Astrocyte (in vitro differentiated cells and primary cell): ENCODE results near the gene PAPLN.

Source experiments
- EZH2 ChIP-seq: IDR thresholded peaks from 2 replicates; pipeline ENCODE4 v1.6.1; 2012; ENCODE audit warnings: mild to moderate bottlenecking, low read length, inconsistent platforms; ENCODE audit not compliant: insufficient read depth
- TF ChIP-seq, protein P1 (sequence below): IDR thresholded peaks from 2 replicates; pipeline ENCODE4 v1.5.1; 2011; ENCODE audit warnings: low read depth, mild to moderate bottlenecking, inconsistent platforms, low read length, moderate library complexity; ENCODE audit not compliant: insufficient read depth

DNA sequence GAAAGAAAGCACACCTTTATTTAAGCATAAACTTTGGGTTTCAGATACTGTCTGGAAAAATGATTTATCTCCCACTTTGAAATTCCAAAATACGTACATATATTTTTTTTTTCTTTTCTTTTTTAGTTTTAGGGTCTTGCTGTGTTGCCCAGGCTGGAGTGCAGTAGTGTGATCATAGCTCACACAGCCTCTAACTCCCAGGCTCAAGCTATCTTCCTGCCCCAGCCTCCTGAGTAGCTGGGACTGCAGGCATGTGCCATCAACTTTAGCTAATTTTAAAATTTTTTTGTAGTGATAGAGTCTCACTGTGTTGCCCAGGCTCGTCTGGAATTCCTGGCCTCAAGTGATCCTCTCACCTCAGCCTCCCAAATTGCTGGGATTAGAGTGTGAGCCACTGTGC is 45.9 kb upstream of the PAPLN start:
- TF ChIP-seq, protein P1, sequence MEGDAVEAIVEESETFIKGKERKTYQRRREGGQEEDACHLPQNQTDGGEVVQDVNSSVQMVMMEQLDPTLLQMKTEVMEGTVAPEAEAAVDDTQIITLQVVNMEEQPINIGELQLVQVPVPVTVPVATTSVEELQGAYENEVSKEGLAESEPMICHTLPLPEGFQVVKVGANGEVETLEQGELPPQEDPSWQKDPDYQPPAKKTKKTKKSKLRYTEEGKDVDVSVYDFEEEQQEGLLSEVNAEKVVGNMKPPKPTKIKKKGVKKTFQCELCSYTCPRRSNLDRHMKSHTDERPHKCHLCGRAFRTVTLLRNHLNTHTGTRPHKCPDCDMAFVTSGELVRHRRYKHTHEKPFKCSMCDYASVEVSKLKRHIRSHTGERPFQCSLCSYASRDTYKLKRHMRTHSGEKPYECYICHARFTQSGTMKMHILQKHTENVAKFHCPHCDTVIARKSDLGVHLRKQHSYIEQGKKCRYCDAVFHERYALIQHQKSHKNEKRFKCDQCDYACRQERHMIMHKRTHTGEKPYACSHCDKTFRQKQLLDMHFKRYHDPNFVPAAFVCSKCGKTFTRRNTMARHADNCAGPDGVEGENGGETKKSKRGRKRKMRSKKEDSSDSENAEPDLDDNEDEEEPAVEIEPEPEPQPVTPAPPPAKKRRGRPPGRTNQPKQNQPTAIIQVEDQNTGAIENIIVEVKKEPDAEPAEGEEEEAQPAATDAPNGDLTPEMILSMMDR = no peak
- no peak for TF ChIP-seq EZH2
